Purkinje cell (primary cell): ENCODE data around the gene CSF2RB. TPM values are rescaled to one million over a fixed set of nuclear protein-coding genes. Genes with fewer than 3 reads are reported as not detected.

Source experiments
- polyA plus RNA-seq: library from polyadenylated mRNA; unstranded; fragments of >200 nt; fragmentation: Nextera tagmentation; gene quantifications from 2 replicates; pipeline ENCODE4 v1.2.1, GENCODE V29; 2014

Gene CSF2RB
- not detected in 2 replicates for polyA plus RNA-seq

GRCh38 chr22:36913427-36914389, at the start of gene CSF2RB:
TSS of gene CSF2RB (plus strand) at chr22:36913628. CDS start at chr22:36922208, 8,580 bp downstream.

Other genes starting within 250 kb of the CSF2RB start
- gene CACNG2, start 209.9 kb upstream of the CSF2RB start, polyA plus RNA-seq: 9.2 and 17.6 TPM in 2 replicates
- 48.3 and 68.6 TPM in 2 replicates for gene IFT27, start 137.5 kb upstream of the CSF2RB start, polyA plus RNA-seq
- gene PVALB, start 96.6 kb upstream of the CSF2RB start, polyA plus RNA-seq: 21,664 and 27,916 TPM in 2 replicates
- gene NCF4, start 52.6 kb upstream of the CSF2RB start, polyA plus RNA-seq: 1.2 TPM in 1 of 2 replicates, not detected in the other
- gene TST, start 105.8 kb downstream of the CSF2RB start, polyA plus RNA-seq: 5.8 and 9.8 TPM in 2 replicates
- gene MPST, start 106.1 kb downstream of the CSF2RB start, polyA plus RNA-seq: 0.19 and 3.0 TPM in 2 replicates
- 0.99 and 4.5 TPM in 2 replicates for gene KCTD17, start 138.1 kb downstream of the CSF2RB start, polyA plus RNA-seq
- gene TMPRSS6, start 196.1 kb downstream of the CSF2RB start, polyA plus RNA-seq: not detected in 2 replicates
- not detected in 2 replicates for gene IL2RB, start 236.3 kb downstream of the CSF2RB start, polyA plus RNA-seq